Loucy (cell line): ENCODE results near the gene TJAP1.

ENCODE experiments used
- EZH2phosphoT487 ChIP-seq: fragments of 200-600 bp; IDR thresholded peaks from 2 replicates; pipeline ENCODE4 v1.6.1; 2018; ENCODE audit warnings: antibody characterized with exemption, mild to moderate bottlenecking, moderate library complexity, borderline replicate concordance
- TF ChIP-seq, protein P1 (sequence below): fragments of 200-600 bp; sonication (generic); conservative IDR thresholded peaks from 2 replicates; pipeline ENCODE4 v1.5.1; 2014; ENCODE audit warnings: mild to moderate bottlenecking, antibody characterized with exemption, low read length

DNA sequence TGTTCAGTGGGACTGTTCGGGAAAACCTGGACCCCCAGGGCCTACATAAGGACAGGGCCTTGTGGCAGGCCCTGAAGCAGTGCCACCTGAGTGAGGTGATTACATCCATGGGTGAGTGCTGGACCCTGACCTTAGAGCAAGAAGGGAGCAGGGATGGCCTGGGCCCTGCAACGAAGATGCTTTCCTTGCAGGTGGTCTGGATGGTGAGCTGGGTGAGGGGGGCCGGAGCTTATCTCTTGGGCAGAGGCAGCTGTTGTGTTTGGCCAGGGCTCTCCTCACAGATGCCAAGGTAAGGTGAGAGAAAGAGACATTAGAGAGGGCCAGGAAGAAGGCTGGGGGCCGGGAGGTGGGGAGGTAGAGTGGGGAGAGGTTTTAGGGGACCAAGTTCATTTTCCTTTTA, 28.5 kb upstream of the TJAP1 start:
- TF ChIP-seq, protein P1, sequence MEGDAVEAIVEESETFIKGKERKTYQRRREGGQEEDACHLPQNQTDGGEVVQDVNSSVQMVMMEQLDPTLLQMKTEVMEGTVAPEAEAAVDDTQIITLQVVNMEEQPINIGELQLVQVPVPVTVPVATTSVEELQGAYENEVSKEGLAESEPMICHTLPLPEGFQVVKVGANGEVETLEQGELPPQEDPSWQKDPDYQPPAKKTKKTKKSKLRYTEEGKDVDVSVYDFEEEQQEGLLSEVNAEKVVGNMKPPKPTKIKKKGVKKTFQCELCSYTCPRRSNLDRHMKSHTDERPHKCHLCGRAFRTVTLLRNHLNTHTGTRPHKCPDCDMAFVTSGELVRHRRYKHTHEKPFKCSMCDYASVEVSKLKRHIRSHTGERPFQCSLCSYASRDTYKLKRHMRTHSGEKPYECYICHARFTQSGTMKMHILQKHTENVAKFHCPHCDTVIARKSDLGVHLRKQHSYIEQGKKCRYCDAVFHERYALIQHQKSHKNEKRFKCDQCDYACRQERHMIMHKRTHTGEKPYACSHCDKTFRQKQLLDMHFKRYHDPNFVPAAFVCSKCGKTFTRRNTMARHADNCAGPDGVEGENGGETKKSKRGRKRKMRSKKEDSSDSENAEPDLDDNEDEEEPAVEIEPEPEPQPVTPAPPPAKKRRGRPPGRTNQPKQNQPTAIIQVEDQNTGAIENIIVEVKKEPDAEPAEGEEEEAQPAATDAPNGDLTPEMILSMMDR, result no peak
- TF ChIP-seq EZH2phosphoT487, result no peak
